ENCODE data around the gene ZNF501.
A peak's percentile ranks its signal among the peaks of the same experiment; 100 is the strongest.

- peak; percentile 69 for TF ChIP-seq POLR2AphosphoS5 (IDR thresholded peaks at IDR 0.05; ENCODE audit: insufficient read depth, low read depth, low read length)
- TF ChIP-seq, protein P1, sequence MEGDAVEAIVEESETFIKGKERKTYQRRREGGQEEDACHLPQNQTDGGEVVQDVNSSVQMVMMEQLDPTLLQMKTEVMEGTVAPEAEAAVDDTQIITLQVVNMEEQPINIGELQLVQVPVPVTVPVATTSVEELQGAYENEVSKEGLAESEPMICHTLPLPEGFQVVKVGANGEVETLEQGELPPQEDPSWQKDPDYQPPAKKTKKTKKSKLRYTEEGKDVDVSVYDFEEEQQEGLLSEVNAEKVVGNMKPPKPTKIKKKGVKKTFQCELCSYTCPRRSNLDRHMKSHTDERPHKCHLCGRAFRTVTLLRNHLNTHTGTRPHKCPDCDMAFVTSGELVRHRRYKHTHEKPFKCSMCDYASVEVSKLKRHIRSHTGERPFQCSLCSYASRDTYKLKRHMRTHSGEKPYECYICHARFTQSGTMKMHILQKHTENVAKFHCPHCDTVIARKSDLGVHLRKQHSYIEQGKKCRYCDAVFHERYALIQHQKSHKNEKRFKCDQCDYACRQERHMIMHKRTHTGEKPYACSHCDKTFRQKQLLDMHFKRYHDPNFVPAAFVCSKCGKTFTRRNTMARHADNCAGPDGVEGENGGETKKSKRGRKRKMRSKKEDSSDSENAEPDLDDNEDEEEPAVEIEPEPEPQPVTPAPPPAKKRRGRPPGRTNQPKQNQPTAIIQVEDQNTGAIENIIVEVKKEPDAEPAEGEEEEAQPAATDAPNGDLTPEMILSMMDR (IDR thresholded peaks at IDR 0.05; ENCODE audit: extremely low read depth in 1 of 2, insufficient read depth in 1 of 2, low read depth in 1 of 2, low read length in 2 of 2): no peak
- TF ChIP-seq MAX (IDR thresholded peaks at IDR 0.05; ENCODE audit: insufficient read depth, insufficient read length): no peak
- no peak for TF ChIP-seq EZH2 (IDR thresholded peaks at IDR 0.05; ENCODE audit: borderline replicate concordance, low read depth, low read length, severe bottlenecking)
- peak; percentile 36 for TF ChIP-seq POLR2A (IDR thresholded peaks at IDR 0.05; ENCODE audit: low read depth, low read length)
- no peak for TF ChIP-seq MYC (IDR thresholded peaks at IDR 0.05; ENCODE audit: low read depth, low read length)
- no peak for TF ChIP-seq GATA2 (IDR thresholded peaks at IDR 0.05; ENCODE audit: insufficient read depth, insufficient read length, low read depth, low read length)
- TF ChIP-seq JUN (IDR thresholded peaks at IDR 0.05; ENCODE audit: borderline replicate concordance, insufficient read depth, insufficient read length, low read depth): no peak
- no peak for TF ChIP-seq FOS (IDR thresholded peaks at IDR 0.05; ENCODE audit: borderline replicate concordance, insufficient read depth, low read length)
Measured at GRCh38 chr3:44729384-44729910, at the start of gene ZNF501.

Measured in endothelial cell of umbilical vein (primary cell).